Measurements from ENCODE around the gene ZNF789.

ZNF789 gene

DNA sequence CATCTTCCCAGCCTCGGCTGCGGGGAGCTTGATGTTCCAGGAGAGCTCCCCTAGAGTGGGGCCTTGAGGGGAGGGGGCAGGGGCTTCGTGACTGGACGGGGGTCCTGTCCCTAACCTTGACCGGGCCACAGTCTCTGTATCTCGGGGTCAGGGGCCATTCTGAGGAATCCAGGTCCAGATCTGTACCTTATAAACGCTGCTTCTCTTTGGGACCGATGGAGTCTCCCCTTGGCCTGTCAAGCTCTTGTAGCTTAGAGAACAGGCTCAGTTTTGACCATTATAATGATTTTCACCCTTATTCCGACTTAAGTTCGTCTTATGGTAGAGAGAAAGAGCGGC is 32.6 kb downstream of the ZNF789 start:
- Histone ChIP-seq H3K27ac (peak overlapping the region; percentile 78 to 95), H3K36me3 (no peaks in the 10 kb centered on the region), H3K27me3 (no peaks in the 10 kb centered on the region), H3K9me3 (no peaks in the 10 kb centered on the region), H3K4me1 (peaks cover 5 to 40% (median 26%) of the 10 kb centered on the region in 4 donors), H3K4me3 (peak overlapping the region; percentile 60 to 68)
- DNase-seq: no peak
- intact Hi-C loops (cut with DNase I; ENCODE audit: low total_unique reads): no loop called here
- TF ChIP-seq, protein P1, sequence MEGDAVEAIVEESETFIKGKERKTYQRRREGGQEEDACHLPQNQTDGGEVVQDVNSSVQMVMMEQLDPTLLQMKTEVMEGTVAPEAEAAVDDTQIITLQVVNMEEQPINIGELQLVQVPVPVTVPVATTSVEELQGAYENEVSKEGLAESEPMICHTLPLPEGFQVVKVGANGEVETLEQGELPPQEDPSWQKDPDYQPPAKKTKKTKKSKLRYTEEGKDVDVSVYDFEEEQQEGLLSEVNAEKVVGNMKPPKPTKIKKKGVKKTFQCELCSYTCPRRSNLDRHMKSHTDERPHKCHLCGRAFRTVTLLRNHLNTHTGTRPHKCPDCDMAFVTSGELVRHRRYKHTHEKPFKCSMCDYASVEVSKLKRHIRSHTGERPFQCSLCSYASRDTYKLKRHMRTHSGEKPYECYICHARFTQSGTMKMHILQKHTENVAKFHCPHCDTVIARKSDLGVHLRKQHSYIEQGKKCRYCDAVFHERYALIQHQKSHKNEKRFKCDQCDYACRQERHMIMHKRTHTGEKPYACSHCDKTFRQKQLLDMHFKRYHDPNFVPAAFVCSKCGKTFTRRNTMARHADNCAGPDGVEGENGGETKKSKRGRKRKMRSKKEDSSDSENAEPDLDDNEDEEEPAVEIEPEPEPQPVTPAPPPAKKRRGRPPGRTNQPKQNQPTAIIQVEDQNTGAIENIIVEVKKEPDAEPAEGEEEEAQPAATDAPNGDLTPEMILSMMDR (IDR thresholded peaks at IDR 0.05): no peak

DNA sequence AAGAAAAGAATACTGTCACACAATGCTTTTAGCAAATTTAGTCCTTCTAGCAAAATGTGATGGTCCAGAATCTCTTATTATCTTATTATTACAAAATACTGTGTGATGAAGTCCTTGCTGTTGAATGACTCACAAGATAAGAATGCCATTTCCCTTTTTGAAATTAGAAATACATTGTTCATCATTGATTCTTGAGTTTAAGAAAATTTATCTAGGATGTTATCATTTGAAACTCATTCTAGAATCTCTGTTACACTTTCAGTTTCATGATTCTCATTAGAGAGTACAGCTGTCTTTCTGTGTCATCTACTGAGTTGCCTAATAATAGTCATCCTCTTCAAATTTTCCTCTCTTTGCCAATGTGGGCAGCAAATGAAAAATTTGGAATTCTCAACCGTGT is 41.4 kb downstream of the ZNF789 start:
- Histone ChIP-seq H3K36me3 (peaks cover 47 to 80% (median 55%) of the 10 kb centered on the region in 3 donors), H3K4me3 (no peak overlapping the region), H3K9me3 (no peaks in the 10 kb centered on the region), H3K27ac (no peak overlapping the region), H3K4me1 (no peaks in the 10 kb centered on the region), H3K27me3 (no peaks in the 10 kb centered on the region)
- TF ChIP-seq, protein P1 (IDR thresholded peaks at IDR 0.05): no peak
- intact Hi-C loops (cut with DNase I; ENCODE audit: low total_unique reads): no loop called here
- DNase-seq: no peak

DNA sequence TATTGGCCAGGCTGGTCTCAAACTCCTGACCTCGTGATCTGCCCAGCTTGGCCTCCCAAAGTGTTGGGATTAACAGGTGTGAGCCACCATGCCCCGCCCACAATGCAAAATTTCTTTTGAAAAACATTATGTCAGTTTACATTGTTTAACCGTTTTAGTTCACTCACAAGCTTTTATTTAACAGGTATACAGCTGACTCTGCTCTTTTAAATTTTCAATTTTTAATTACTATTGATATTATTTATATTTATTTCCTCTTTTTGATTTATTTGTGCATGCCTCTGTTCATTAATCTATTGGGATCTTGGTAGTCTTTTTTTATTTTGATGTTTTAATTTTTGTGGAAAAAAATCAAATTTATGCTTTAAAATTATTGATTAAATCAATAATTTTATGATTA is 48.7 kb downstream of the ZNF789 start:
- Histone ChIP-seq H3K4me3 (no peak overlapping the region), H3K4me1 (no peaks in the 10 kb centered on the region), H3K36me3 (peaks cover 36 to 87% (median 45%) of the 10 kb centered on the region in 3 donors), H3K27ac (no peak overlapping the region), H3K27me3 (no peaks in the 10 kb centered on the region), H3K9me3 (no peaks in the 10 kb centered on the region)
- DNase-seq: no peak
- TF ChIP-seq, protein P1 (IDR thresholded peaks at IDR 0.05): no peak
- intact Hi-C loops (cut with DNase I; ENCODE audit: low total_unique reads): no loop called here

DNA sequence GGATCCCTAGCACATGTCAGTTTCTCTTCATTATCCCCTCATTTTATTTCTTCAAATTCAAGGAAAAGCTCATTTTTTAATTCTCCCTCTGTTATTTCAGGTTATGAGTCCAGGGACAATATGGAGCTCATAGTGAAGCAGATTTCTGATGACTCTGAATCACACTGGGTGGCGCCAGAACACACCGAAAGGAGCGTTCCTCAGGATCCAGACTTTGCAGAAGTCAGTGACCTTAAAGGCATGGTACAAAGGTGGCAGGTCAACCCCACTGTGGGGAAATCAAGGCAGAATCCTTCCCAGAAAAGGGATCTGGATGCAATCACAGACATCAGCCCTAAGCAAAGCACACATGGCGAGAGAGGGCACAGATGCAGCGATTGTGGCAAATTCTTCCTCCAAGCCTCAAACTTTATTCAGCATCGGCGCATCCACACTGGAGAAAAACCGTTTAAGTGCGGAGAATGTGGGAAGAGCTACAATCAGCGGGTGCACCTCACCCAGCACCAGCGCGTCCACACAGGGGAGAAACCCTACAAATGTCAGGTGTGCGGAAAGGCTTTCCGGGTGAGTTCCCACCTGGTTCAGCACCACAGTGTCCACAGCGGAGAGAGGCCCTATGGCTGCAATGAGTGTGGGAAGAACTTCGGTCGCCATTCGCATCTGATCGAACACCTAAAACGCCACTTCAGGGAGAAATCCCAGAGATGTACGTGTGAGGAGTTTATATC is 53.2 kb downstream of the ZNF789 start:
- TF ChIP-seq, protein P1 (IDR thresholded peaks at IDR 0.05): no peak
- peak in 1 of 2 donors; percentile 25 for DNase-seq
- Histone ChIP-seq H3K27me3 (no peaks in the 10 kb centered on the region), H3K4me3 (no peak overlapping the region), H3K9me3 (peaks cover 3 to 27% (median 9%) of the 10 kb centered on the region in 3 donors), H3K4me1 (no peaks in the 10 kb centered on the region), H3K36me3 (peaks cover 63 to 90% (median 63%) of the 10 kb centered on the region in 3 donors), H3K27ac (no peak overlapping the region)
- intact Hi-C loops (cut with DNase I; ENCODE audit: low total_unique reads): no loop called here

DNA sequence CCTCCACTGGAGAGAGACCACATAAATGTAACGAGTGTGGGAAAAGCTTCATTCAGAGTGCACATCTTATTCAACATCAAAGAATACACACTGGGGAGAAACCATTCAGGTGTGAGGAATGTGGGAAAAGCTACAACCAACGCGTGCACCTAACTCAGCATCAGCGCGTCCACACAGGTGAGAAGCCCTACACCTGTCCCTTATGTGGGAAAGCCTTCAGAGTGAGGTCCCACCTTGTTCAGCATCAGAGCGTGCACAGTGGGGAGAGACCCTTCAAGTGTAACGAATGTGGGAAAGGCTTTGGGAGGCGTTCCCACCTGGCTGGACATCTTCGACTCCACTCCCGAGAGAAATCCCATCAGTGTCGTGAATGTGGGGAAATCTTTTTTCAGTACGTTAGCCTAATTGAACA is 58.7 kb downstream of the ZNF789 start:
- intact Hi-C loops (cut with DNase I; ENCODE audit: low total_unique reads): no loop called here
- Histone ChIP-seq H3K27me3 (no peaks in the 10 kb centered on the region), H3K4me1 (no peaks in the 10 kb centered on the region), H3K27ac (no peak overlapping the region), H3K9me3 (peaks cover 8 to 59% (median 39%) of the 10 kb centered on the region in 3 donors), H3K36me3 (peaks cover 69 to 80% (median 79%) of the 10 kb centered on the region in 3 donors), H3K4me3 (no peak overlapping the region)
- TF ChIP-seq, protein P1 (IDR thresholded peaks at IDR 0.05): no peak
- peak in 1 of 2 donors; percentile 12 for DNase-seq

Measured in tibial artery (tissue), 4 donors.